ENCODE measurements around the gene OR2AT4.

OR2AT4 gene

DNA sequence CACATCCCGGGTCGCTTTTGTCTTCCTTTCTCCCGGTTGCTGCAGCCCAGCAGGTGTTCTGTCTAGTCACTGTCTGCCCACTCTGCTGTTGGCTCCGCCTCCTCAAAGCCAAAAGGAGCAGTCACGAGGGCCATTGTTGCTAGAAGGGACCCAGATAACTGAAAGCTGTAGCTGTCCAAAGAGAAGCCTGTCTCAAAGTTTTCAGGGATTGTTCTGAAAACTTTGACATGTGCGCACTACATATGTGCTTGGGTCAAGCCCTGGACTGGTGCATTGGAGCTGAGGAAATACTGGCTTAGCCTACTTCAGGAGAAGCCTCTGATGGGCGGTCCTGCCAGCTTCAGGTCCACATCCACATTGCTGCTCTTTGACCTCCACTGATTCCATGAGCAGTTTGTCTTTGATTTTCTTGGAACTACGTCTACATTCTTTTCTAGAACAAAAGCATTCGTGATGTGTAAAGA, 8.8 kb upstream of the OR2AT4 start:
- Histone ChIP-seq H3K4me2 (ENCODE audit: low read depth, low read length, poor library complexity, severe bottlenecking) (no peak overlapping the region), H3K9me2 (replicated peaks; ENCODE audit: low read depth, low read length) (no peaks in the 10 kb centered on the region), H3K27me3 (ENCODE audit: insufficient read depth, low read length, poor library complexity, severe bottlenecking) (peaks cover 2% of the 10 kb centered on the region), H3K4me3 (ENCODE audit: low read length, poor library complexity, severe bottlenecking) (no peak overlapping the region), H3K36me3 (ENCODE audit: insufficient read depth, low read length) (no peaks in the 10 kb centered on the region), H3F3A (ENCODE audit: low read depth) (no peaks in the 10 kb centered on the region), H3K4me1 (ENCODE audit: insufficient read depth, low read length, poor library complexity, severe bottlenecking) (no peaks in the 10 kb centered on the region), H3K9ac (ENCODE audit: low read depth, low read length, poor library complexity, severe bottlenecking) (no peak overlapping the region), H2AFZ (ENCODE audit: low read length) (no peak overlapping the region), H4K20me1 (ENCODE audit: insufficient read depth, low read length, poor library complexity, severe bottlenecking) (no peaks in the 10 kb centered on the region), H3K9me3 (ENCODE audit: insufficient read depth, low read depth, low read length) (no peaks in the 10 kb centered on the region), H3K79me2 (ENCODE audit: insufficient read depth, low read length) (no peaks in the 10 kb centered on the region)
- TF ChIP-seq, protein P1, sequence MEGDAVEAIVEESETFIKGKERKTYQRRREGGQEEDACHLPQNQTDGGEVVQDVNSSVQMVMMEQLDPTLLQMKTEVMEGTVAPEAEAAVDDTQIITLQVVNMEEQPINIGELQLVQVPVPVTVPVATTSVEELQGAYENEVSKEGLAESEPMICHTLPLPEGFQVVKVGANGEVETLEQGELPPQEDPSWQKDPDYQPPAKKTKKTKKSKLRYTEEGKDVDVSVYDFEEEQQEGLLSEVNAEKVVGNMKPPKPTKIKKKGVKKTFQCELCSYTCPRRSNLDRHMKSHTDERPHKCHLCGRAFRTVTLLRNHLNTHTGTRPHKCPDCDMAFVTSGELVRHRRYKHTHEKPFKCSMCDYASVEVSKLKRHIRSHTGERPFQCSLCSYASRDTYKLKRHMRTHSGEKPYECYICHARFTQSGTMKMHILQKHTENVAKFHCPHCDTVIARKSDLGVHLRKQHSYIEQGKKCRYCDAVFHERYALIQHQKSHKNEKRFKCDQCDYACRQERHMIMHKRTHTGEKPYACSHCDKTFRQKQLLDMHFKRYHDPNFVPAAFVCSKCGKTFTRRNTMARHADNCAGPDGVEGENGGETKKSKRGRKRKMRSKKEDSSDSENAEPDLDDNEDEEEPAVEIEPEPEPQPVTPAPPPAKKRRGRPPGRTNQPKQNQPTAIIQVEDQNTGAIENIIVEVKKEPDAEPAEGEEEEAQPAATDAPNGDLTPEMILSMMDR (conservative IDR thresholded peaks at IDR 0.05; ENCODE audit: low read length), result no peak

DNA sequence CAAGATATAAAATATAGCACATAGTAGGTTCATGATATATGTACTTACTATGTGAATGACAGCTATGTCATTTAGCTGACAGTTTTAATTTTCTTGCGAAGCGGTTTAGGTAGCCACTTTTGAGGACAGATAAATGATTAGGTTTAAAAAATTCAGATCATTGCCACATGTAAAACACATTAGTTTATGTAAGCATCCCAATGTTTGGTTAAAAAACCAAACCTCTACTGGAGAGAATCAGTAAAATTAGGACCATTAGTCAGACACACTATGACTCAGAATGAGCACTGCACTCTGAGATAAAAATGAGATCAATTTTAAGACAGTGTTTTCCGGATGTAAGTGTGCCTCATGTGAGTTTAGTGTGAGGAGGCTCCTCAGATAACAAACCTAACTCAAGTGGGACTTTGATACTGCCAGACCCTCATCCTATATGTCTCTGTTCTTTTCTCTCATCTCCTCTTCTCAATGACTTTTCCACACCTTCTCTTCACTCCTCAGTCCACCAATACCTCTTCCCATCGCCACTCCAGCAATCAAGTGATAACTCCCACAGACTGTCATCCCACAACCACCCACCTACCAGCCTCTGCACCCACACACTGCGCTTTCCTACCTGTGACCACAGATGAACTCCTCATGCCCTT, 6.8 kb upstream of the OR2AT4 start:
- Histone ChIP-seq H3K9me3 (ENCODE audit: insufficient read depth, low read depth, low read length) (no peaks in the 10 kb centered on the region), H2AFZ (ENCODE audit: low read length) (no peak overlapping the region), H3K79me2 (ENCODE audit: insufficient read depth, low read length) (no peaks in the 10 kb centered on the region), H3K9ac (ENCODE audit: low read depth, low read length, poor library complexity, severe bottlenecking) (no peak overlapping the region), H4K20me1 (ENCODE audit: insufficient read depth, low read length, poor library complexity, severe bottlenecking) (no peaks in the 10 kb centered on the region), H3K4me2 (ENCODE audit: low read depth, low read length, poor library complexity, severe bottlenecking) (no peak overlapping the region), H3K27me3 (ENCODE audit: insufficient read depth, low read length, poor library complexity, severe bottlenecking) (no peaks in the 10 kb centered on the region), H3K4me1 (ENCODE audit: insufficient read depth, low read length, poor library complexity, severe bottlenecking) (no peaks in the 10 kb centered on the region), H3F3A (ENCODE audit: low read depth) (no peaks in the 10 kb centered on the region), H3K36me3 (ENCODE audit: insufficient read depth, low read length) (no peaks in the 10 kb centered on the region), H3K4me3 (ENCODE audit: low read length, poor library complexity, severe bottlenecking) (no peak overlapping the region), H3K9me2 (replicated peaks; ENCODE audit: low read depth, low read length) (no peaks in the 10 kb centered on the region)
- TF ChIP-seq EZH2phosphoT487 (IDR thresholded peaks at IDR 0.05; ENCODE audit: borderline replicate concordance), result no peak
- TF ChIP-seq, protein P1 (conservative IDR thresholded peaks at IDR 0.05; ENCODE audit: low read length), result no peak

DNA sequence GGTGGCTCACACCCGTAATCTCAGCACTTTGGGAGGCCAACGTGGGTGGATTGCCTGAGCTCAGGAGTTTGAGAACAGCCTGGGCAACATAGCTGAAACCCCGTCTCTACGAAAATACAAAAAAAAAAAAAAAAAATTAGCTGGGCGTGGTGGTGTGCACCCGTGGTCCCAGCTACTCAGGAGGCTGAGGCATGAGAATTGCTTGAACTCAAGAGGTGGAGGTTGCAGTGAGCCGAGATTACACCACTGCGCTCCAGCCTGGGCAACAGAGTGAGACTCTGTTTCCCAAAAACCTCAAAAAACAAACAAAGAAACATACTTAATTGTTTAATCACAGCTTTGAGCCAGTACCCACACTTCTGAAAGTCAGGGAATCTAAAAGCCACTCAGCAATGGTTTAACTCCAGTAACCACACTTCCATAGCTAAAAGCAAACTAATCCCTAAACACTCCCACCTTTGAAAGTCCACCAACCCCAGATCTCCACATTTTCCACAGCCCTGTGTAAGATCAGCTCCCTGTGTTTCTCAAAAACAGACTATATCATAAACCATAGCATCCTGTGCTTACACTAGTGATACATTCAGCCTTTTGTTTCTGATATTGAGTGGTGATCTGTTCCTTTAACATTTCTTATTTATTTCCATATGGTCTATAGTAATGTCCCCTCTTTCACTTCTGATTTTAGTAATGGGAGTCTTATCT, 4.9 kb upstream of the OR2AT4 start:
- H3K9ac ChIP-seq (ENCODE audit: low read depth, low read length, poor library complexity, severe bottlenecking), result no peak overlapping the region
- H3K79me2 ChIP-seq (ENCODE audit: insufficient read depth, low read length), result no peaks in the 10 kb centered on the region
- no peaks in the 10 kb centered on the region for H3K36me3 ChIP-seq (ENCODE audit: insufficient read depth, low read length)
- H3K4me3 ChIP-seq (ENCODE audit: low read length, poor library complexity, severe bottlenecking), result no peak overlapping the region
- no peak for TF ChIP-seq EZH2phosphoT487 (IDR thresholded peaks at IDR 0.05; ENCODE audit: borderline replicate concordance)
- TF ChIP-seq, protein P1 (conservative IDR thresholded peaks at IDR 0.05; ENCODE audit: low read length), result no peak
- no peaks in the 10 kb centered on the region for H3K9me2 ChIP-seq (replicated peaks; ENCODE audit: low read depth, low read length)
- H2AFZ ChIP-seq (ENCODE audit: low read length), result no peak overlapping the region
- H3F3A ChIP-seq (ENCODE audit: low read depth), result no peaks in the 10 kb centered on the region
- no peaks in the 10 kb centered on the region for H3K27me3 ChIP-seq (ENCODE audit: insufficient read depth, low read length, poor library complexity, severe bottlenecking)
- no peaks in the 10 kb centered on the region for H4K20me1 ChIP-seq (ENCODE audit: insufficient read depth, low read length, poor library complexity, severe bottlenecking)
- no peak overlapping the region for H3K4me2 ChIP-seq (ENCODE audit: low read depth, low read length, poor library complexity, severe bottlenecking)
- H3K9me3 ChIP-seq (ENCODE audit: insufficient read depth, low read depth, low read length), result no peaks in the 10 kb centered on the region
- H3K4me1 ChIP-seq (ENCODE audit: insufficient read depth, low read length, poor library complexity, severe bottlenecking), result no peaks in the 10 kb centered on the region

Data from Loucy (cell line).